ENCODE results near the gene IFIT3. TPM values are rescaled to one million over a fixed set of nuclear protein-coding genes. Genes with fewer than 3 reads are reported as not detected.

The IFIT3 gene
- total and polyA plus RNA-seq, 2 experiments from 2014 or later, result 0.42 to 0.52 TPM

GRCh38 chr10:89335226-89335625, 7.4 kb downstream of the IFIT3 start (continued):
- TF ChIP-seq ZNF462 (CRISPR knock-in tag; IDR thresholded peaks at IDR 0.05), result no peak
- no peak for TF ChIP-seq STAT1 (IDR thresholded peaks at IDR 0.05; ENCODE audit: unreplicated experiment)
- TF ChIP-seq EZH2 (IDR thresholded peaks at IDR 0.05; ENCODE audit: low read depth, unreplicated experiment), result no peak
- TF ChIP-seq REST (IDR thresholded peaks at IDR 0.05; ENCODE audit: unreplicated experiment), result no peak
- TF ChIP-seq CTCF (conservative IDR thresholded peaks at IDR 0.05; ENCODE audit: low read depth in 2 of 2), result no peak
- TF ChIP-seq CREB1 (CRISPR knock-in tag; IDR thresholded peaks at IDR 0.05; ENCODE audit: low read depth), result no peak
- TF ChIP-seq JUNB (IDR thresholded peaks at IDR 0.05; ENCODE audit: unreplicated experiment), result no peak
- TF ChIP-seq ZNF331 (CRISPR knock-in tag; IDR thresholded peaks at IDR 0.05; ENCODE audit: low read depth), result no peak
- no peak for TF ChIP-seq NANOG (IDR thresholded peaks at IDR 0.05; ENCODE audit: borderline replicate concordance)
- TF ChIP-seq ZNF114 (CRISPR knock-in tag; IDR thresholded peaks at IDR 0.05), result no peak

Measured in GM23338 (cell line).